NCI-H774 (cell line): Measurements from ENCODE around the gene PALD1.

Experiments
- DNase-seq: peaks from one replicate; lab custom pipeline; 2025; lab: John Stamatoyannopoulos, UW

Gene PALD1

GRCh38 chr10:70558295-70558694 lies 79.7 kb downstream of the PALD1 start:
- DNase-seq: no peak

GRCh38 chr10:70558871-70559810 lies 80.6 kb downstream of the PALD1 start:
- peak; percentile 8 for DNase-seq

DNA sequence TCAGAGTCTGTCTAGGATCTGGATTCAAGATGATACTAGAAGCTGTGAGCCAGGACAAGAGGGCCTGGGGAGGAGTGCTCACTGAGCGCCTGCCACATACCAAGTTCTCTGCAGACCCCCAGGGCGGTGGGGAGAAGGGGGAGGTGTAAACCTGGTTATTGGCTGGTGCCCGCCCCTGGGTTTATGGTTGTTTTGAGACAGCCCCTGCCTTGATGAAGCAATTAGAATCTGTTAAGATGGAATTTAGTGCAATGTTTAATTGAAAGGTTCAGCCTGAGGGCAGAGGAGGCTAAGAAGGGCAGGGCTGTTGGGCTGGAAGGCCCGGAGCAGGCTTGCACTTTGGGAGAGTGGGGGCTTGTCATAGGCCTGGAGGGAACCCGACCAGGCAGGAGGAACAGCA lies 81.3 kb downstream of the PALD1 start:
- DNase-seq: no peak

- DNase-seq: no peak
Observed at GRCh38 chr10:70560511-70560941, 82.0 kb downstream of the PALD1 start.

DNA sequence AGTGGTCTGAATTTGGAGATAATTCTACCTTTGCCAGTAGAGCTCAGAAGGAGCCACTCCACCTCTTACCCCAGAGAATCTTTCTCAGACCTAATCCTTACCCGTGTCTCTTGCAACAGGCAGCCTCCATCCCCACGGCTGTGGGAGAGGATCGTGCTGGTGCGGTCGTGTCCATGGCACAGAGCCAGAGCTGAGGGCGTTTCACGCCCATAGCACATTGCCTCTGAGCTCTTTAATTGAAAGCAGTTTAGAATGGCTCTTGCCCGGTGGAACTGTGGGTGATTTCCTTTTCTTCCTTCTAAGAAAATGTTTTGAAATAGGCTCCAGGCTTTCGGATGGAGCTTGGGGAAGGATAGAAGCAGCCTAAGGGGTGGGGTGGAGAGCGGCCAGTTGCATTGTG lies 82.5 kb downstream of the PALD1 start:
- DNase-seq: no peak

- DNase-seq: no peak
Observed at GRCh38 chr10:70561558-70561957, 83.0 kb downstream of the PALD1 start.

GRCh38 chr10:70562036-70562755 lies 83.6 kb downstream of the PALD1 start:
- DNase-seq: no peak

GRCh38 chr10:70563230-70563629 lies 84.7 kb downstream of the PALD1 start:
- DNase-seq: no peak

DNA sequence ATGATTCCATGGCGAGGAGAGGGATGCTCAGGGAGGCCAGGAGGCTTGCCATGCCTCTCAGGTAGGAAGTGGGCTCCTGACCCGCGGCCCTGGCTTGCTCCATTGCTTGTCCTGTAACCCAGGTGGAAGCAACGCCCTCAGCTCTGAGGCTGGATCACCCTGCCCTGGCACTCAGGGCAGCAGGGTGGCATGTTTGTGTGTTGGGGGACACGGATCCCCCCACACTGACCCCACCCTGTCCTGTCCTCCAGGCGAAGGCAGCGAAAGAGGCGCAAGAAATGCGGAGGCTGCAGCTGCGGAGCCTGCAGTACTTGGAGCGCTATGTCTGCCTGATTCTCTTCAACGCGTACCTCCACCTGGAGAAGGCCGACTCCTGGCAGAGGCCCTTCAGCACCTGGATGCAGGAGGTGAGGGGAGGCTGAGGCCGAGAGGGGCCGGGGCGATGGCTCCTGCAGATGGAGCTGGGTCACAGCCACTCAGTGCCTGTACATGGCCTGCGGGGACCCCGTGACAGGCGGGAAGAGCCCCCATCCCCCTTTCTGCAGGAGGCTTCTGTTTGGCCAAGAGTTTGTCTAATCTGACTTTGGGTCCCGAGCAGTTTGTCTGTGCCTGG lies 85.7 kb downstream of the PALD1 start:
- DNase-seq: no peak

DNA sequence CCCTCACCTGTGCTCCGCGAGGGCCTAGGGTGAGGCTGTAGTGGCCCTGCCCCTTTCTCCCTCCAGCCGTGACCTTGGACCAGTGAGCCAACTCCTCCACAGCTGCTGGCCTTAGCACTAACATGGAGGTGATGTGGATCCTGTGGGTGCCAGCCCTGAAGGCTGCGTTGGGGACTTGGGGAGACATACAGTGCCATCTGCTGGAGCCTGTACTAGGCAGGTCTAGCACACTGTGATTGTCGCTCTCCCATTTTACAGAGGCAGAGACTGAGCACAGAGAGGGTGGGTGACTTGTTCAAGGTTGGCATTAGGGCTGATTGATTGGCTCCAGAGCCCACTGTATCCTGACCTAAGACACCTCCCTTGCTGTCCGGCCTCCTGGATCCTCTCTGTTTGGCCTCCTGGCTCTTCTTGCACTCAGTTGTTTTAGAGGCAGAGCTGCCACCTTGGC lies 86.4 kb downstream of the PALD1 start:
- no peak for DNase-seq

GRCh38 chr10:70565556-70566514 lies 87.3 kb downstream of the PALD1 start:
- no peak for DNase-seq

GRCh38 chr10:70566515-70567290 lies 88.1 kb downstream of the PALD1 start:
- DNase-seq: no peak

DNA sequence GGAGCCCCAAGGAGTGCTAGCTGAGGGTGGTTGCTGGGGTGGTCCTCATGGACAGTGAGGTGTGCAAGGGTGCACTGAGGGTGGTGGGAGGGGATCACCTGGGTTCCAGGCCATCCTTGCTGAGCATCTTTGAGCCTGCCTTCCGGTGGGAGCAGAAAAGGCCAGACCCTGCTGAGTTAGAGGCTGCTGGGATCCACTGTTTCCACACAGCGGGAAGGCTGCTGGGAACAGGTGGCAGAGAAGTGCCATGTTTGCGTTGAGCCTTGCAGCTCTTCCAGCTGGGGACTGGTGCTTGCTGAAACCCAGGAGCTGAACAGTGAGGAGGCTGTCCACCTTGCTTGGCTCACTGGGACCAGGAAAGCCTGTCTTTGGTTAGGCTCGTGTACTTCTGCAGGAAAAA lies 89.0 kb downstream of the PALD1 start:
- no peak for DNase-seq

- no peak for DNase-seq
Observed at GRCh38 chr10:70568113-70568512, 89.5 kb downstream of the PALD1 start.

GRCh38 chr10:70568781-70569495 lies 90.4 kb downstream of the PALD1 start:
- no peak for DNase-seq

GRCh38 chr10:70571236-70571635 lies 92.7 kb downstream of the PALD1 start:
- no peak for DNase-seq

GRCh38 chr10:70571636-70572439 lies 93.3 kb downstream of the PALD1 start:
- DNase-seq: no peak

GRCh38 chr10:70573599-70574506 lies 95.3 kb downstream of the PALD1 start:
- DNase-seq: no peak
